Astrocyte (in vitro differentiated cells and primary cell): ENCODE measurements around the gene SLC6A3. TPM values are rescaled to one million over a fixed set of nuclear protein-coding genes. Genes with fewer than 3 reads are reported as not detected.

Experiments used
- DNase-seq: peaks from one replicate; pipeline ENCODE4 v3.0.0-alpha.2; 2010; ENCODE audit warnings: low read depth
- FAIRE-seq: peaks from 2 replicates; lab custom pipeline; 2011; peaks lifted over from hg19 to GRCh38; lab: Jason Lieb, UNC
- H2AFZ ChIP-seq: 2 replicates; pipeline ENCODE4 v1.6.0; 2012; ENCODE audit warnings: low read depth, low read length, inconsistent platforms
- H3K27ac ChIP-seq: 2 replicates; pipeline ENCODE4 v1.5.1; 2011; ENCODE audit warnings: low read depth, low read length, inconsistent platforms
- H3K27me3 ChIP-seq: 2 replicates; pipeline ENCODE4 v1.6.0; 2011; ENCODE audit warnings: low read length, inconsistent platforms; ENCODE audit not compliant: insufficient read depth
- H3K36me3 ChIP-seq: 2 replicates; pipeline ENCODE4 v1.5.1; 2011; ENCODE audit warnings: low read length, inconsistent platforms; ENCODE audit not compliant: insufficient read depth
- H3K4me1 ChIP-seq: 2 replicates; pipeline ENCODE4 v1.5.1; 2011; ENCODE audit warnings: low read length, inconsistent platforms; ENCODE audit not compliant: insufficient read depth
- H3K4me2 ChIP-seq: 2 replicates; pipeline ENCODE4 v1.6.0; 2012; ENCODE audit warnings: low read length, inconsistent platforms
- H3K4me3 ChIP-seq: 2 replicates; pipeline ENCODE4 v1.5.1; 2011; ENCODE audit warnings: low read depth, mild to moderate bottlenecking, low read length, inconsistent platforms; ENCODE audit not compliant: insufficient read depth
- H3K79me2 ChIP-seq: 2 replicates; pipeline ENCODE4 v1.6.0; 2012; ENCODE audit warnings: mild to moderate bottlenecking, low read length, inconsistent platforms; ENCODE audit not compliant: insufficient read depth
- H3K9ac ChIP-seq: 2 replicates; pipeline ENCODE4 v1.6.0; 2012; ENCODE audit warnings: mild to moderate bottlenecking, low read length, inconsistent platforms
- H3K9me3 ChIP-seq: 2 replicates; pipeline ENCODE4 v1.5.1; 2012; ENCODE audit warnings: low read depth, mild to moderate bottlenecking, low read length, inconsistent platforms; ENCODE audit not compliant: insufficient read depth
- H4K20me1 ChIP-seq: 2 replicates; pipeline ENCODE4 v1.6.0; 2012; ENCODE audit warnings: low read length, inconsistent platforms; ENCODE audit not compliant: insufficient read depth
- H3K27ac Mint-ChIP-seq: one replicate; pipeline ENCODE4 v1.8.0; 2021; ENCODE audit warnings: mild to moderate bottlenecking, mixed read lengths; ENCODE audit not compliant: unreplicated experiment
- H3K27me3 Mint-ChIP-seq: one replicate; pipeline ENCODE4 v1.8.0; 2021; ENCODE audit warnings: low read depth, mixed read lengths; ENCODE audit not compliant: unreplicated experiment
- H3K36me3 Mint-ChIP-seq: one replicate; pipeline ENCODE4 v1.8.0; 2021; ENCODE audit warnings: low read depth, mixed read lengths; ENCODE audit not compliant: unreplicated experiment
- H3K4me1 Mint-ChIP-seq: one replicate; pipeline ENCODE4 v1.8.0; 2021; ENCODE audit warnings: low read depth, mixed read lengths; ENCODE audit not compliant: unreplicated experiment
- H3K4me3 Mint-ChIP-seq: one replicate; pipeline ENCODE4 v1.8.0; 2021; ENCODE audit warnings: mild to moderate bottlenecking, moderate library complexity, mixed read lengths; ENCODE audit not compliant: unreplicated experiment
- H3K9me3 Mint-ChIP-seq: one replicate; pipeline ENCODE4 v1.8.0; 2021; ENCODE audit warnings: mild to moderate bottlenecking, mixed read lengths; ENCODE audit not compliant: unreplicated experiment
- EZH2 ChIP-seq: IDR thresholded peaks from 2 replicates; pipeline ENCODE4 v1.6.1; 2012; ENCODE audit warnings: mild to moderate bottlenecking, low read length, inconsistent platforms; ENCODE audit not compliant: insufficient read depth
- total RNA-seq: library from RNA; stranded (reverse); gene quantifications from 2 replicates; pipeline ENCODE4 v1.2.1, GENCODE V29; 2021
- TF ChIP-seq, protein P1 (sequence below): IDR thresholded peaks from 2 replicates; pipeline ENCODE4 v1.5.1; 2011; ENCODE audit warnings: low read depth, mild to moderate bottlenecking, inconsistent platforms, low read length, moderate library complexity; ENCODE audit not compliant: insufficient read depth

SLC6A3 gene
- total RNA-seq, 1 donor from 2014 or later, result 0.07 TPM

DNA sequence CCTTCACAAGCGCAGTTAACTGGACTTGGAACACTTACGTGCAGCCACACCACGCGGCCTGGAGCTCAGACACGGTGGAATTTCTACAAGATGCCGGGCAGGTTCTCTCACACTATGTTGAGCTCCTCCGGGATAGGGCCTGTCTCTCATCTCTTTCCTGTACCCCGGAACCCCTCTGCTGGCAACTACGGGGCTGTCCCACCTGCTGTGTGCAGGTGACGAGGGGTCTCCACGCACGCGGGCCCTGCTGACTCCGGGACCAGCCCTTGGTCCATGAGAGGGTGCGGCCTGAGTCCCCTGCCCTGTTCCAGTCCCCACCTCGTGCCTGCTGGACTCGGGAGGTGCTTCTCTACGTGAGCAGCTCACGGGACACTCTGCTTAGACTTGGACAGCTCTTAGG is 40.1 kb downstream of the SLC6A3 start:
- H3K9me3 Mint-ChIP-seq, result no peaks in the 10 kb centered on the region
- H3K9ac ChIP-seq, result no peak overlapping the region
- no peaks in the 10 kb centered on the region for H3K79me2 ChIP-seq
- no peak overlapping the region for H3K4me3 Mint-ChIP-seq
- H3K4me1 Mint-ChIP-seq, result no peaks in the 10 kb centered on the region
- H3K4me2 ChIP-seq, result no peak overlapping the region
- no peak overlapping the region for H3K27ac ChIP-seq
- H3K36me3 Mint-ChIP-seq, result no peaks in the 10 kb centered on the region
- no peaks in the 10 kb centered on the region for H3K27me3 ChIP-seq
- no peaks in the 10 kb centered on the region for H3K4me1 ChIP-seq
- no peak overlapping the region for H3K4me3 ChIP-seq
- TF ChIP-seq, protein P1, sequence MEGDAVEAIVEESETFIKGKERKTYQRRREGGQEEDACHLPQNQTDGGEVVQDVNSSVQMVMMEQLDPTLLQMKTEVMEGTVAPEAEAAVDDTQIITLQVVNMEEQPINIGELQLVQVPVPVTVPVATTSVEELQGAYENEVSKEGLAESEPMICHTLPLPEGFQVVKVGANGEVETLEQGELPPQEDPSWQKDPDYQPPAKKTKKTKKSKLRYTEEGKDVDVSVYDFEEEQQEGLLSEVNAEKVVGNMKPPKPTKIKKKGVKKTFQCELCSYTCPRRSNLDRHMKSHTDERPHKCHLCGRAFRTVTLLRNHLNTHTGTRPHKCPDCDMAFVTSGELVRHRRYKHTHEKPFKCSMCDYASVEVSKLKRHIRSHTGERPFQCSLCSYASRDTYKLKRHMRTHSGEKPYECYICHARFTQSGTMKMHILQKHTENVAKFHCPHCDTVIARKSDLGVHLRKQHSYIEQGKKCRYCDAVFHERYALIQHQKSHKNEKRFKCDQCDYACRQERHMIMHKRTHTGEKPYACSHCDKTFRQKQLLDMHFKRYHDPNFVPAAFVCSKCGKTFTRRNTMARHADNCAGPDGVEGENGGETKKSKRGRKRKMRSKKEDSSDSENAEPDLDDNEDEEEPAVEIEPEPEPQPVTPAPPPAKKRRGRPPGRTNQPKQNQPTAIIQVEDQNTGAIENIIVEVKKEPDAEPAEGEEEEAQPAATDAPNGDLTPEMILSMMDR, result no peak
- no peak overlapping the region for H2AFZ ChIP-seq
- DNase-seq, result no peak
- FAIRE-seq, result no peak
- H3K9me3 ChIP-seq, result no peaks in the 10 kb centered on the region
- H3K36me3 ChIP-seq, result no peaks in the 10 kb centered on the region
- H3K27ac Mint-ChIP-seq, result no peak overlapping the region
- peaks cover 58% of the 10 kb centered on the region for H3K27me3 Mint-ChIP-seq
- no peaks in the 10 kb centered on the region for H4K20me1 ChIP-seq

DNA sequence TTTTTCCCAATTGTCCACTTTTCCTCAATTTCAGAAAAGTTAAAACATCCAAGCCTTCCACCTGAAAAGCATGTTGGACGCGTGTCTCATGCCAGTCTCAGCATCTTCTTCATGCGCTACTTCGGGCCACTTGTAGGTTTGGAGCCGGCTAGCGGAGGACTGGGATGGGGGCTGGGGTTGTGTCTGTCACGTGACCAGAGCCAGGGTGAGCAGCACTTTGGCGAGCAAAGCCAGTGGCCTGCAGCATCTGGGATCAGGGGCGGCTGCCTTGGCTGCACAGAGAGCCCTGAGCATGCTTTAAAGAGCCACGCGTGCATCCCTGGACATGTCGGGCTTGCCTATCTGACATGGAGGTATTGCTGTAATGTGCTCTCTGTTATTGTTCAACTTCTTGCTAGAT is 41.2 kb downstream of the SLC6A3 start:
- H3K9me3 ChIP-seq, result peaks cover 6% of the 10 kb centered on the region
- H3K27me3 ChIP-seq, result no peaks in the 10 kb centered on the region
- DNase-seq, result no peak
- Mint-ChIP-seq H3K27ac (no peak overlapping the region), H3K9me3 (peaks cover 2% of the 10 kb centered on the region), H3K27me3 (peaks cover 54% of the 10 kb centered on the region), H3K4me3 (no peak overlapping the region), H3K36me3 (no peaks in the 10 kb centered on the region), H3K4me1 (no peaks in the 10 kb centered on the region)
- H3K79me2 ChIP-seq, result no peaks in the 10 kb centered on the region
- H3K4me3 ChIP-seq, result no peak overlapping the region
- no peak overlapping the region for H3K4me2 ChIP-seq
- no peak for TF ChIP-seq EZH2
- TF ChIP-seq, protein P1, result no peak
- FAIRE-seq, result no peak
- no peak overlapping the region for H3K27ac ChIP-seq
- no peaks in the 10 kb centered on the region for H3K36me3 ChIP-seq
- H3K9ac ChIP-seq, result no peak overlapping the region
- no peaks in the 10 kb centered on the region for H3K4me1 ChIP-seq
- no peak overlapping the region for H2AFZ ChIP-seq
- no peaks in the 10 kb centered on the region for H4K20me1 ChIP-seq

DNA sequence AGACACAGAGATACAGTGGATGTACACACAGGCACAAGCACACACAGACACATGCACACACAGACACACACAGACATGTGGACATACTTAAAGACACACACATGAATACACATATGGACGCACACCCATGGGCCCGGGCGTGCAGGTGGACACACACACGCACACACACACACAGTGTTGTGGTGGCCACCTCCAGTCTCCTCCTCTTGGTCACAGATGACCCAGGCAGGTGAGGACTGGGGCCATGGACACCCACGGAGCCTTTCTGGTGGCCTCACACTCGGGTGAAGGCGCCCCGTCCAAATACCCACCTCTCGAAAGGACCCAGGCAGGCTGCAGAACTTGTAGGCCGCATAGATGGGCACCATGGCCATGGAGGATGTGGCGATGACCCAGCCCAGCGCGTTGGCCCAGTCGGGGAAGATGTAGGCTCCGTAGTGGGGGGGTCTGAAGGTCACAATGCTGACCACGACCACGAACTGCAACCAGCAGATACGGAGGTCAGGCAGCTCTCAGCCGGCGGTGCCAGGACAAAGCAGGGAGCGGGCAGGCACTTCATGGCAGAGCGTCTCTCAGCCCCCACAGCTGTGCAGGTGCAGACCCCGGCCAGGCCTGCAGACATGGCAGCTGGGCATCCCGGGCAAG is 42.5 kb downstream of the SLC6A3 start:
- Histone ChIP-seq H3K9ac (no peak overlapping the region), H2AFZ (no peak overlapping the region), H3K79me2 (no peaks in the 10 kb centered on the region), H3K27ac (no peak overlapping the region), H3K27me3 (no peaks in the 10 kb centered on the region), H3K36me3 (no peaks in the 10 kb centered on the region), H3K4me2 (no peak overlapping the region), H4K20me1 (no peaks in the 10 kb centered on the region), H3K9me3 (peaks cover 6% of the 10 kb centered on the region), H3K4me1 (no peaks in the 10 kb centered on the region), H3K4me3 (no peak overlapping the region)
- peaks cover 8% of the 10 kb centered on the region for H3K9me3 Mint-ChIP-seq
- H3K4me3 Mint-ChIP-seq, result no peak overlapping the region
- TF ChIP-seq, protein P1, result no peak
- no peak for TF ChIP-seq EZH2
- H3K27me3 Mint-ChIP-seq, result peaks cover 53% of the 10 kb centered on the region
- DNase-seq (no peak), FAIRE-seq (no peak)
- H3K27ac Mint-ChIP-seq, result no peak overlapping the region
- H3K36me3 Mint-ChIP-seq, result no peaks in the 10 kb centered on the region
- no peaks in the 10 kb centered on the region for H3K4me1 Mint-ChIP-seq
